Fibroblast of lung (primary cell): ENCODE data around the gene SNX8. TPM values are rescaled to one million over a fixed set of nuclear protein-coding genes. Genes with fewer than 3 reads are reported as not detected.

ENCODE experiments used
- DNase-seq, 2 donors: peaks; one replicate each; pipeline versions ENCODE4 v3.0.0 to v3.0.0-alpha.2; 2010; ENCODE audit warnings: low read depth in 2 of 2
- H2AFZ ChIP-seq: 2 replicates; pipeline ENCODE4 v1.5.1; 2012; ENCODE audit warnings: low read length, control low read depth, inconsistent platforms
- H3K27ac ChIP-seq: 2 replicates; pipeline ENCODE4 v1.5.1; 2011; ENCODE audit warnings: low read length, control low read depth; ENCODE audit not compliant: insufficient read depth
- H3K27me3 ChIP-seq: 2 replicates; pipeline ENCODE4 v1.5.1; 2011; ENCODE audit warnings: mild to moderate bottlenecking, low read length; ENCODE audit not compliant: control insufficient read depth, insufficient read depth
- H3K36me3 ChIP-seq: 2 replicates; pipeline ENCODE4 v1.5.1; 2011; ENCODE audit warnings: low read length; ENCODE audit not compliant: control insufficient read depth, insufficient read depth
- H3K4me1 ChIP-seq: 2 replicates; pipeline ENCODE4 v1.5.1; 2011; ENCODE audit warnings: low read length; ENCODE audit not compliant: control insufficient read depth, insufficient read depth; ENCODE audit errors: extremely low read depth
- H3K4me2 ChIP-seq: 2 replicates; pipeline ENCODE4 v1.5.1; 2011; ENCODE audit warnings: low read length, control low read depth; ENCODE audit not compliant: insufficient read depth; ENCODE audit errors: extremely low read depth
- H3K4me3 ChIP-seq, 4 experiments: fragments of 200-600 bp in 1 of 4; sonication (generic) in 1 of 4; replicated peaks in 1 of 4; 2 replicates each; pipeline ENCODE4 v1.5.1; 2011 to 2016; ENCODE audit warnings: low read length in 4 of 4, low read depth in 3 of 4, mild to moderate bottlenecking in 3 of 4, control low read depth in 2 of 4, inconsistent platforms in 1 of 4, mixed read lengths in 1 of 4; ENCODE audit not compliant: insufficient read depth in 1 of 4; ENCODE audit errors: control extremely low read depth in 1 of 4
- H3K79me2 ChIP-seq: 2 replicates; pipeline ENCODE4 v1.5.1; 2012; ENCODE audit warnings: mild to moderate bottlenecking, low read length, inconsistent platforms; ENCODE audit not compliant: control insufficient read depth, insufficient read depth
- H3K9ac ChIP-seq: 2 replicates; pipeline ENCODE4 v1.5.1; 2011; ENCODE audit warnings: mild to moderate bottlenecking, low read length, control low read depth; ENCODE audit not compliant: insufficient read depth
- H3K9me3 ChIP-seq: 2 replicates; pipeline ENCODE4 v1.5.1; 2012; ENCODE audit warnings: low read depth, low read length; ENCODE audit not compliant: control insufficient read depth, insufficient read depth
- H4K20me1 ChIP-seq: 2 replicates; pipeline ENCODE4 v1.5.1; 2011; ENCODE audit warnings: low read length; ENCODE audit not compliant: control insufficient read depth, insufficient read depth; ENCODE audit errors: extremely low read depth
- EZH2 ChIP-seq: IDR thresholded peaks from 2 replicates; pipeline ENCODE4 v1.5.1; 2012; ENCODE audit warnings: low read length, control low read depth, mild to moderate bottlenecking; ENCODE audit errors: missing control alignments
- polyA plus RNA-seq, 2 donors: library from polyadenylated mRNA; depleted of rRNA in 1 of 2; stranded (reverse) in 1 of 2; unstranded in 1 of 2; fragments of >200 nt; gene quantifications; 2 replicates each; pipeline ENCODE4 v1.2.1, GENCODE V29; 2011 to 2012; ENCODE audit warnings: missing spikeins in 1 of 2
- total RNA-seq: library from RNA; depleted of rRNA; stranded (reverse); fragments of >200 nt; gene quantifications from 2 replicates; pipeline ENCODE4 v1.2.1, GENCODE V29; 2014
- TF ChIP-seq, protein P1 (sequence below), 2 donors: IDR thresholded peaks in 1 of 2; conservative IDR thresholded peaks in 1 of 2; 1 replicate in 1 of 2; 2 replicates in 1 of 2; pipeline ENCODE4 v1.5.1; 2011 to 2012; ENCODE audit warnings: low read length in 2 of 2, control low read depth in 1 of 2, inconsistent platforms in 1 of 2, low read depth in 1 of 2, mild to moderate bottlenecking in 1 of 2

The SNX8 gene
- total and polyA plus RNA-seq, 2 donors (not counting 1 experiment from before 2014, with no cell fraction given): 13.2 to 27.4 TPM

DNA sequence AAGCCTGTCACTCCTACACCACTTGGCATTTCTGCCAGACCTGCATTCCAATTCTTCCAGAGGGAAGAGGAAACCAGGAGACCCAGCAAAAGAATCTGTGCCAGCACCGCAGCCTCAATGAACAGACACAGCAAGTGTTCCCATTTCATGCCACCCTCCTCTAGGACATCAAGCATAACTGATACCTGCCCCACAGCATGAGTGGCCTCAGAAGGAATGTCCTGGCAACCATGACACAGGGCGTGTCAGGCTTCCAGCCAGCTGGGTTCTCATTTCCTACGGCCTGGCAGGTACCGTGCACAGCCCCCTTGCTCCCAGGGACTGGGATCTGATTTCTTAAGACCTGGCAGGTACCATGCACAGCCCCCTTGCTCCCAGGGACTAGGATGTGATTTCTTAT lies 89.3 kb downstream of the SNX8 start:
- Histone ChIP-seq H3K36me3 (peaks cover 17% of the 10 kb centered on the region), H3K4me2 (no peak overlapping the region), H3K9me3 (no peaks in the 10 kb centered on the region), H3K4me1 (no peaks in the 10 kb centered on the region), H3K27me3 (no peaks in the 10 kb centered on the region), H3K27ac (no peak overlapping the region), H2AFZ (no peak overlapping the region), H3K79me2 (peaks cover 4% of the 10 kb centered on the region), H4K20me1 (no peaks in the 10 kb centered on the region), H3K9ac (no peak overlapping the region), H3K4me3 (no peak overlapping the region)
- no peak for DNase-seq
- TF ChIP-seq, protein P1, sequence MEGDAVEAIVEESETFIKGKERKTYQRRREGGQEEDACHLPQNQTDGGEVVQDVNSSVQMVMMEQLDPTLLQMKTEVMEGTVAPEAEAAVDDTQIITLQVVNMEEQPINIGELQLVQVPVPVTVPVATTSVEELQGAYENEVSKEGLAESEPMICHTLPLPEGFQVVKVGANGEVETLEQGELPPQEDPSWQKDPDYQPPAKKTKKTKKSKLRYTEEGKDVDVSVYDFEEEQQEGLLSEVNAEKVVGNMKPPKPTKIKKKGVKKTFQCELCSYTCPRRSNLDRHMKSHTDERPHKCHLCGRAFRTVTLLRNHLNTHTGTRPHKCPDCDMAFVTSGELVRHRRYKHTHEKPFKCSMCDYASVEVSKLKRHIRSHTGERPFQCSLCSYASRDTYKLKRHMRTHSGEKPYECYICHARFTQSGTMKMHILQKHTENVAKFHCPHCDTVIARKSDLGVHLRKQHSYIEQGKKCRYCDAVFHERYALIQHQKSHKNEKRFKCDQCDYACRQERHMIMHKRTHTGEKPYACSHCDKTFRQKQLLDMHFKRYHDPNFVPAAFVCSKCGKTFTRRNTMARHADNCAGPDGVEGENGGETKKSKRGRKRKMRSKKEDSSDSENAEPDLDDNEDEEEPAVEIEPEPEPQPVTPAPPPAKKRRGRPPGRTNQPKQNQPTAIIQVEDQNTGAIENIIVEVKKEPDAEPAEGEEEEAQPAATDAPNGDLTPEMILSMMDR (conservative IDR thresholded peaks at IDR 0.05 in 1 of 2, IDR thresholded peaks at IDR 0.05 in 1 of 2; ENCODE audit: low read depth in 1 of 2, low read length in 2 of 2): no peak
- TF ChIP-seq EZH2: no peak

DNA sequence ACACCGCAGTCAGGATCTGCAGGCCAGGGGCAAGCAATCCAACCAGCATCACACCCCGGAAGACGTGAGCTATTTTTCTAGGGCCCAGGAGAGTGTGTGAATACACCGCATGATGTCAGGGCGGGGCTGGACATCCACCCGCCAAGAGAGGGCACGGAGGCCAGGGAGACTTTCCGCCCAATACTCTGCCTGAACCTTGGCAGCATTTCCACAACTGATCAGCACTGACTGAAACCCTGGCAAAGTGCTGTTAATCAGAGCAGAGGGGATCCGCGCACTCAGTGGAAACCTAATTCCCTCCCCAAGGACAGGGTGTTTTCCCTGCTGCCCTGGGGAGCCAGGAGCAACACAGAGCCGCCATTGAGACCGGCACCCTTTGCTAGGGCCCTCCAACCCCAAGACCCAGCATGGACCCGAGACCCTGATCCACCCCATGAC lies 89.7 kb downstream of the SNX8 start:
- no peak for TF ChIP-seq EZH2
- TF ChIP-seq, protein P1 (conservative IDR thresholded peaks at IDR 0.05 in 1 of 2, IDR thresholded peaks at IDR 0.05 in 1 of 2; ENCODE audit: low read depth in 1 of 2, low read length in 2 of 2): no peak
- no peaks in the 10 kb centered on the region for H3K27me3 ChIP-seq
- no peak overlapping the region for H2AFZ ChIP-seq
- no peaks in the 10 kb centered on the region for H4K20me1 ChIP-seq
- peaks cover 14% of the 10 kb centered on the region for H3K36me3 ChIP-seq
- no peak overlapping the region for H3K4me3 ChIP-seq
- no peaks in the 10 kb centered on the region for H3K9me3 ChIP-seq
- no peak for DNase-seq
- H3K4me1 ChIP-seq: no peaks in the 10 kb centered on the region
- H3K79me2 ChIP-seq: peaks cover 3% of the 10 kb centered on the region
- H3K4me2 ChIP-seq: no peak overlapping the region
- H3K27ac ChIP-seq: no peak overlapping the region
- no peak overlapping the region for H3K9ac ChIP-seq

DNA sequence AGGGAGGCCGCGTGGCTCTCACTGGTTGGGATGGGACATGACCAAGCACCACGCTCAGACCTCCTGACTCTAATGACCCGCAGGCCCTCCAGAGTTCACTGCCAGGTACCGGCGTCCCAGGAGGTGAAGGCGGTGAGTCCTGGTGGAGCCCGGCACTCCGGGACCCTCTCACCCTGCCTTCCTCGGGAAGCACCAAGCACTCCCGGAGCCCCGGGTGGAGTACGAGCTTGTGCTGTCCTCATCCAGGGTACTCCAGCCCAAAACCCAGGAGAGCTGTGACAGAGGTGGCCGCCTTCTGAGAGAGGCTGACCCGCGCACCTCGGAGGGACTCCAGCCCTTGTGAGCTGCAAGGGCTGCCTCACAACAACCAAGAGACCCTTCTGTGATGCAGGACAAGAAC lies 90.9 kb downstream of the SNX8 start:
- H3K36me3 ChIP-seq: peaks cover 11% of the 10 kb centered on the region

More for the DNA sequence above, 90.9 kb downstream of the SNX8 start:
- no peaks in the 10 kb centered on the region for H3K27me3 ChIP-seq
- H3K27ac ChIP-seq: no peak overlapping the region
- peaks cover 3% of the 10 kb centered on the region for H3K79me2 ChIP-seq
- no peak overlapping the region for H3K9ac ChIP-seq
- no peak overlapping the region for H3K4me2 ChIP-seq
- TF ChIP-seq, protein P1 (conservative IDR thresholded peaks at IDR 0.05 in 1 of 2, IDR thresholded peaks at IDR 0.05 in 1 of 2; ENCODE audit: low read depth in 1 of 2, low read length in 2 of 2): no peak
- no peak for TF ChIP-seq EZH2
- H2AFZ ChIP-seq: no peak overlapping the region
- H3K4me3 ChIP-seq: no peak overlapping the region
- H3K4me1 ChIP-seq: no peaks in the 10 kb centered on the region
- H4K20me1 ChIP-seq: no peaks in the 10 kb centered on the region
- DNase-seq: no peak
- H3K9me3 ChIP-seq: no peaks in the 10 kb centered on the region
